Neutrophil (primary cell): Measurements from ENCODE around the gene PLB1.

ENCODE experiments used
- H3K27ac ChIP-seq: fragments of 200-600 bp; sonication (generic); 2 replicates; pipeline ENCODE4 v1.5.1; 2016; ENCODE audit warnings: mild to moderate bottlenecking, moderate library complexity
- H3K27me3 ChIP-seq: fragments of 200-600 bp; sonication (generic); 2 replicates; pipeline ENCODE4 v1.6.0; 2016; ENCODE audit warnings: mild to moderate bottlenecking
- H3K36me3 ChIP-seq: fragments of 200-600 bp; sonication (generic); 2 replicates; pipeline ENCODE4 v1.5.1; 2017
- H3K4me1 ChIP-seq, 2 experiments: fragments of 200-600 bp in 1 of 2; sonication (generic) in 1 of 2; 1 replicate in 1 of 2; 2 replicates in 1 of 2; pipeline versions ENCODE4 v1.5.1 to v1.6.1; 2013 to 2016; ENCODE audit warnings: low read depth in 1 of 2, low read length in 1 of 2, mild to moderate bottlenecking in 1 of 2, moderate library complexity in 1 of 2; ENCODE audit not compliant: control insufficient read depth in 1 of 2, insufficient read depth in 1 of 2
- H3K4me3 ChIP-seq, 2 experiments: fragments of 200-600 bp in 1 of 2; sonication (generic) in 1 of 2; 1 replicate in 1 of 2; 2 replicates in 1 of 2; pipeline ENCODE4 v1.5.1; 2013 to 2016; ENCODE audit warnings: low read depth in 1 of 2, low read length in 1 of 2, mild to moderate bottlenecking in 1 of 2, moderate library complexity in 1 of 2
- H3K9me3 ChIP-seq: fragments of 200-600 bp; sonication (generic); 2 replicates; pipeline ENCODE4 v1.5.1; 2016
- TF ChIP-seq, protein P1 (sequence below): fragments of 200-600 bp; sonication (generic); IDR thresholded peaks from 2 replicates; pipeline ENCODE4 v1.5.1; 2016; ENCODE audit warnings: antibody characterized with exemption

The PLB1 gene

DNA sequence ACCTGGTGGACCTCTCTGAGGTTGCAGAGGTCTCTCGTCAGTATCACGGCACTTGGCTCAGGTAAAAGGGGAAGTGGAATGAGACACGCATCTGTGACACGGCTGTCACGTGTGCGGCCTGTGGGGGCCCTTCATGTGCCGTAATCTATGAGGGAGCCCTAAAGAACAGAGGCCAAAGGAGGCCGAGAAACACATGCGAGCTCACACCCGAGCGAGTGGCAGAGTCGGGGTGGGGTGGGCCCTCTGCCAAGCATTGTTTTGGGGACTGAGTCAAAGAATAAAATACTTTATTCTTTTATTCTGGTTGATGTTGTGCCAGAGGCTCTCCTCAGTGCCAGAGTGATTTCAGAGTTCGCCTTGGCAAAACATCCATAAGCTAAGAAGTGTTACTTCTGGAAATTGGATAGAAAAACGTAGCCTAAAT is 43.3 kb downstream of the PLB1 start:
- Histone ChIP-seq H3K9me3 (no peaks in the 10 kb centered on the region), H3K27me3 (no peaks in the 10 kb centered on the region), H3K4me3 (no peak overlapping the region), H3K36me3 (no peaks in the 10 kb centered on the region), H3K27ac (no peak overlapping the region), H3K4me1 (no peaks in the 10 kb centered on the region)
- TF ChIP-seq, protein P1, sequence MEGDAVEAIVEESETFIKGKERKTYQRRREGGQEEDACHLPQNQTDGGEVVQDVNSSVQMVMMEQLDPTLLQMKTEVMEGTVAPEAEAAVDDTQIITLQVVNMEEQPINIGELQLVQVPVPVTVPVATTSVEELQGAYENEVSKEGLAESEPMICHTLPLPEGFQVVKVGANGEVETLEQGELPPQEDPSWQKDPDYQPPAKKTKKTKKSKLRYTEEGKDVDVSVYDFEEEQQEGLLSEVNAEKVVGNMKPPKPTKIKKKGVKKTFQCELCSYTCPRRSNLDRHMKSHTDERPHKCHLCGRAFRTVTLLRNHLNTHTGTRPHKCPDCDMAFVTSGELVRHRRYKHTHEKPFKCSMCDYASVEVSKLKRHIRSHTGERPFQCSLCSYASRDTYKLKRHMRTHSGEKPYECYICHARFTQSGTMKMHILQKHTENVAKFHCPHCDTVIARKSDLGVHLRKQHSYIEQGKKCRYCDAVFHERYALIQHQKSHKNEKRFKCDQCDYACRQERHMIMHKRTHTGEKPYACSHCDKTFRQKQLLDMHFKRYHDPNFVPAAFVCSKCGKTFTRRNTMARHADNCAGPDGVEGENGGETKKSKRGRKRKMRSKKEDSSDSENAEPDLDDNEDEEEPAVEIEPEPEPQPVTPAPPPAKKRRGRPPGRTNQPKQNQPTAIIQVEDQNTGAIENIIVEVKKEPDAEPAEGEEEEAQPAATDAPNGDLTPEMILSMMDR = no peak

- no peaks in the 10 kb centered on the region for H3K4me1 ChIP-seq
- TF ChIP-seq, protein P1 = no peak
Measured at GRCh38 chr2:28543316-28544035, 47.6 kb downstream of the PLB1 start.

DNA sequence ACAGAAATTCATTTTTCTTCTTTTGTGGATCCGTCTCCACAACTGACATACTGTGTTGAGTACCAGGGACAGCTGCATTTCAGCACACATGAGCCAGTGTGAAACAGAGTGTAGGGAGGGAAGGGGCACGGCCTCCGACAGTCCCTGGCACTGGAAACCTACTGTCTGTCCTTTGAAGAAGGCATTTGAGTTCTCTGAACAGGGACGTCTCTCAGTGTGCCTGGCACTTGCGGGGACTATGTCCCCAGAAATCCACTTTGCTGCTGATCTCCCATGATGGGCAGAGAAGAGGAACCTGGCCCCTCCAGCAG is 48.1 kb downstream of the PLB1 start:
- Histone ChIP-seq H3K9me3 (no peaks in the 10 kb centered on the region), H3K27ac (no peak overlapping the region), H3K27me3 (no peaks in the 10 kb centered on the region), H3K36me3 (no peaks in the 10 kb centered on the region), H3K4me3 (no peak overlapping the region), H3K4me1 (no peaks in the 10 kb centered on the region)
- TF ChIP-seq, protein P1 = no peak

More at GRCh38 chr2:28543316-28544035, 47.6 kb downstream of the PLB1 start:
- Histone ChIP-seq H3K27ac (no peak overlapping the region), H3K4me3 (no peak overlapping the region), H3K9me3 (no peaks in the 10 kb centered on the region), H3K36me3 (no peaks in the 10 kb centered on the region), H3K27me3 (no peaks in the 10 kb centered on the region)

DNA sequence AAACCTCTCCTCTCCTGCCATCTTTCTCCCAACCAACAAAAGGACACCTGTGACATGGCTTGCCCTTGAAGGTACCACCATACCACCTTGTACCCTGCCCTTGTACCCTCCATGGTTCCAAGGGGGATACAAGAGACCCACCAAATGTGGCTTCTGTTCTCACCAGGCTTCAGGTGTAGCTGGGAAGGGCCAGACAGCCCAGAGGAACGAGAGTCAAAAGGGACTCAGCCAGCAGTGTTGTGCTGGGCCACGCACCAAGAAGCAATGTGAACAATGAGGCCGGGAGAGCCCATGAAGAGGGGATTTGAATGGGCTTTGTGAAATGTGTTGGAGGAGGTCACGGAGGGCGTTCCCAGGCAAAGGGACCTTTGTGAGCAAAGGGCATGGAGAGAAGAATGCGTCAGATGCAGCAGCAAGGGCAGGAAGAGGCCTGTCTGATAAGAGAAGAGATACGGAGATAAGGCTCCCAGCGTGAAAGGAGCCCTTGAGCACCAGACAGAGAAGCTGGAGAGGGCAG is 48.6 kb downstream of the PLB1 start:
- Histone ChIP-seq H3K27ac (no peak overlapping the region), H3K36me3 (no peaks in the 10 kb centered on the region), H3K27me3 (no peaks in the 10 kb centered on the region), H3K9me3 (no peaks in the 10 kb centered on the region), H3K4me1 (no peaks in the 10 kb centered on the region), H3K4me3 (no peak overlapping the region)
- TF ChIP-seq, protein P1 = no peak

- TF ChIP-seq, protein P1 = no peak
- Histone ChIP-seq H3K4me3 (no peak overlapping the region), H3K9me3 (no peaks in the 10 kb centered on the region), H3K27me3 (no peaks in the 10 kb centered on the region), H3K27ac (no peak overlapping the region), H3K4me1 (no peaks in the 10 kb centered on the region), H3K36me3 (no peaks in the 10 kb centered on the region)
Measured at GRCh38 chr2:28544922-28545589, 49.2 kb downstream of the PLB1 start.
